ENCODE data around the gene DAPK3. TPM values are rescaled to one million over a fixed set of nuclear protein-coding genes. Genes with fewer than 3 reads are reported as not detected.

The DAPK3 gene
- total and polyA plus RNA-seq, 9 donors, result 51.2 to 88.5 (median 78.9) TPM

GRCh38 chr19:3984908-3985642 lies 14.2 kb upstream of the DAPK3 start, which contains the start of gene EEF2:
Gene EEF2 (minus strand): TSS chr19:3985463. CDS start chr19:3985380, 83 bp downstream.
- H3K27ac ChIP-seq (ENCODE audit: low read length), result peak within 1 kb of the TSS; percentile 90
- peaks cover 49% of the 10 kb centered on the region for H3K4me1 ChIP-seq (ENCODE audit: control insufficient read depth, insufficient read depth, low read length)
- WGBS (ENCODE audit: insufficient coverage), result under 1% methylated on average over 78 of the region's 80 CpGs
- peak; percentile 95 for DNase-seq
- H3K4me3 ChIP-seq (ENCODE audit: low read length), result peak within 1 kb of the TSS; percentile 98
- H3K36me3 ChIP-seq (ENCODE audit: control insufficient read depth, insufficient read depth, low read length), result peaks cover 43% of the 10 kb centered on the region
- H3K9me3 ChIP-seq (replicated peaks; ENCODE audit: control insufficient read depth, low read depth, low read length), result no peaks in the 10 kb centered on the region
- peaks cover 13% of the 10 kb centered on the region for H3K27me3 ChIP-seq (ENCODE audit: control insufficient read depth, insufficient read depth, low read length)

- peak overlapping the region; percentile 98 for H3K4me3 ChIP-seq (ENCODE audit: low read length)
- peaks cover 49% of the 10 kb centered on the region for H3K4me1 ChIP-seq (ENCODE audit: control insufficient read depth, insufficient read depth, low read length)
- 0% methylated on average over 4 of the region's 10 CpGs for WGBS (ENCODE audit: insufficient coverage)
- peak overlapping the region; percentile 90 for H3K27ac ChIP-seq (ENCODE audit: low read length)
- H3K27me3 ChIP-seq (ENCODE audit: control insufficient read depth, insufficient read depth, low read length), result peaks cover 13% of the 10 kb centered on the region
- H3K9me3 ChIP-seq (replicated peaks; ENCODE audit: control insufficient read depth, low read depth, low read length), result no peaks in the 10 kb centered on the region
- H3K36me3 ChIP-seq (ENCODE audit: control insufficient read depth, insufficient read depth, low read length), result peaks cover 48% of the 10 kb centered on the region
- DNase-seq, result peak; percentile 47
These were observed 13.6 kb upstream of the DAPK3 start for GRCh38 chr19:3984584-3984907.

GRCh38 chr19:3983936-3984583 lies 13.2 kb upstream of the DAPK3 start:
- Histone ChIP-seq H3K4me1 (ENCODE audit: control insufficient read depth, insufficient read depth, low read length) (peaks cover 49% of the 10 kb centered on the region), H3K27me3 (ENCODE audit: control insufficient read depth, insufficient read depth, low read length) (peaks cover 13% of the 10 kb centered on the region), H3K4me3 (ENCODE audit: low read length) (peak overlapping the region; percentile 98), H3K9me3 (replicated peaks; ENCODE audit: control insufficient read depth, low read depth, low read length) (no peaks in the 10 kb centered on the region), H3K27ac (ENCODE audit: low read length) (peak overlapping the region; percentile 90), H3K36me3 (ENCODE audit: control insufficient read depth, insufficient read depth, low read length) (peaks cover 53% of the 10 kb centered on the region)
- 47% methylated on average over 25 of the region's 30 CpGs for whole genome bisulfite sequencing (ENCODE audit: insufficient coverage)
- DNase-seq, result peak; percentile 28

- DNase-seq, result no peak
- Histone ChIP-seq H3K4me1 (ENCODE audit: control insufficient read depth, insufficient read depth, low read length) (peaks cover 49% of the 10 kb centered on the region), H3K9me3 (replicated peaks; ENCODE audit: control insufficient read depth, low read depth, low read length) (no peaks in the 10 kb centered on the region), H3K27me3 (ENCODE audit: control insufficient read depth, insufficient read depth, low read length) (peaks cover 13% of the 10 kb centered on the region), H3K4me3 (ENCODE audit: low read length) (peak overlapping the region; percentile 98), H3K36me3 (ENCODE audit: control insufficient read depth, insufficient read depth, low read length) (peaks cover 57% of the 10 kb centered on the region), H3K27ac (ENCODE audit: low read length) (peak overlapping the region; percentile 90)
- WGBS (ENCODE audit: insufficient coverage), result 36% methylated on average over 2 of the region's 7 CpGs
These were observed 12.6 kb upstream of the DAPK3 start for GRCh38 chr19:3983542-3983914.

DNA sequence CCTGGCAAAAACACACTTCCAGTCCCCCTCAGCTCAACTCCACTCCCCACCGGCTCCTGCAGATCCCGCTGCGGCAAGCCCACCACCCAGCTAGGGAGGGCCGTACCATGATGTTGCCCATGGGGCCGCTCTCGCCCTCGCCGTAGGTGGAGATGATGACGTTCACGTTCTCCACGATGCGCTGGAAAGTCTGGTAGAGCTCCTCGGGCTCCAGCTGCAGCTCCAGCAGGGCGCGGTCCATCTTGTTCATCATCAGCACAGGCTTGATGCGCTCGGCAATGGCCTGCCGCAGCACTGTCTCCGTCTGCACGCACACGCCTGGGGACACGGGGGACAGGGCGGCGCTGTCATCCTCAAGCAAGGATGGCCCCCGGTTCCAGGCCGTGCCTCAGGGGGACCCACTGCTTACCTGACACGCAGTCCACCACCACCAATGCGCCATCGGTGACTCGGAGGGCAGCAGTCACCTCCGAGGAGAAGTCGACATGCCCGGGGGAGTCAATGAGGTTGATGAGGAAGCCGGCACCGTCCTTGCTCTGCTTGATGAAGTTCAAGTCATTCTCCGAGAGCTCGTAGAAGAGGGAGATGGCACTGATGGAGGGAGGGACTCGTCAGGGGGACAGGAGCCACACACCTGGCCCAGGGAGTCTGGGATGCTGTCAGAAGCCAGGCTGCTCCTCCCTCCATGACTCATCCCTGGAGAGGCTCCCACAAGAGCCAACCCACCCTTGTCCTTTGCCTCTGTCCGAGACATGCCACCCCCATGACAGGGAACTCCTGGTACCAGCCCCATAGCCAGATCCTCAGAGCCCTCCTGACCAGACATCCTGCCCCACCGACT lies 12.0 kb upstream of the DAPK3 start:
- Histone ChIP-seq H3K4me3 (ENCODE audit: low read length) (no peak overlapping the region), H3K4me1 (ENCODE audit: control insufficient read depth, insufficient read depth, low read length) (peaks cover 46% of the 10 kb centered on the region), H3K9me3 (replicated peaks; ENCODE audit: control insufficient read depth, low read depth, low read length) (no peaks in the 10 kb centered on the region), H3K36me3 (ENCODE audit: control insufficient read depth, insufficient read depth, low read length) (peaks cover 62% of the 10 kb centered on the region), H3K27me3 (ENCODE audit: control insufficient read depth, insufficient read depth, low read length) (peaks cover 13% of the 10 kb centered on the region), H3K27ac (ENCODE audit: low read length) (no peak overlapping the region)
- 78% methylated on average over 31 of the region's 40 CpGs for WGBS (ENCODE audit: insufficient coverage)
- peak; percentile 25 for DNase-seq

GRCh38 chr19:3981736-3982681 lies 11.1 kb upstream of the DAPK3 start:
- Histone ChIP-seq H3K27ac (ENCODE audit: low read length) (no peak overlapping the region), H3K36me3 (ENCODE audit: control insufficient read depth, insufficient read depth, low read length) (peaks cover 71% of the 10 kb centered on the region), H3K9me3 (replicated peaks; ENCODE audit: control insufficient read depth, low read depth, low read length) (no peaks in the 10 kb centered on the region), H3K4me3 (ENCODE audit: low read length) (no peak overlapping the region), H3K4me1 (ENCODE audit: control insufficient read depth, insufficient read depth, low read length) (peaks cover 38% of the 10 kb centered on the region), H3K27me3 (ENCODE audit: control insufficient read depth, insufficient read depth, low read length) (peaks cover 6% of the 10 kb centered on the region)
- 86% methylated on average over 30 of the region's 39 CpGs for WGBS (ENCODE audit: insufficient coverage)
- DNase-seq, result peak; percentile 12

- peaks cover 77% of the 10 kb centered on the region for H3K36me3 ChIP-seq (ENCODE audit: control insufficient read depth, insufficient read depth, low read length)
- H3K27ac ChIP-seq (ENCODE audit: low read length), result no peak overlapping the region
- no peaks in the 10 kb centered on the region for H3K27me3 ChIP-seq (ENCODE audit: control insufficient read depth, insufficient read depth, low read length)
- DNase-seq, result no peak
- WGBS (ENCODE audit: insufficient coverage), result 88% methylated on average over 9 of the region's 10 CpGs
- peaks cover 33% of the 10 kb centered on the region for H3K4me1 ChIP-seq (ENCODE audit: control insufficient read depth, insufficient read depth, low read length)
- no peak overlapping the region for H3K4me3 ChIP-seq (ENCODE audit: low read length)
- no peaks in the 10 kb centered on the region for H3K9me3 ChIP-seq (replicated peaks; ENCODE audit: control insufficient read depth, low read depth, low read length)
These were observed 10.5 kb upstream of the DAPK3 start for GRCh38 chr19:3981373-3981735.

- H3K27ac ChIP-seq (ENCODE audit: low read length), result no peak overlapping the region
- H3K9me3 ChIP-seq (replicated peaks; ENCODE audit: control insufficient read depth, low read depth, low read length), result no peaks in the 10 kb centered on the region
- H3K27me3 ChIP-seq (ENCODE audit: control insufficient read depth, insufficient read depth, low read length), result no peaks in the 10 kb centered on the region
- 87% methylated on average over 28 of the region's 31 CpGs for WGBS (ENCODE audit: insufficient coverage)
- no peak overlapping the region for H3K4me3 ChIP-seq (ENCODE audit: low read length)
- peak; percentile 9 for DNase-seq
- peaks cover 26% of the 10 kb centered on the region for H3K4me1 ChIP-seq (ENCODE audit: control insufficient read depth, insufficient read depth, low read length)
- H3K36me3 ChIP-seq (ENCODE audit: control insufficient read depth, insufficient read depth, low read length), result peaks cover 85% of the 10 kb centered on the region
These were observed 9.7 kb upstream of the DAPK3 start for GRCh38 chr19:3980353-3981251.
